MCF 10A (cell line): ENCODE data around the gene EHBP1. TPM values are rescaled to one million over a fixed set of nuclear protein-coding genes. Genes with fewer than 3 reads are reported as not detected.
"Not testable (repeated sequence)": the region's sequence is repeated elsewhere in the genome, so short reads cannot be mapped to it uniquely, and the experiment has no call there.

Experiments
- BruUV-seq: library from RNA; stranded (reverse); fragments of 400-500 nt; replicated peaks from 2 replicates; lab custom pipeline; 2021; lab: Mats Ljungman, UMichigan
- CTCF ChIA-PET: fragments of 300-600 bp; sonication (Branson Sonifier 250); formaldehyde crosslinking; extraction: SDS; loops from one replicate; lab custom pipeline; 2021; ENCODE audit warnings: antibody characterized with exemption, inconsistent platforms; lab: Yijun Ruan, JAX
- POLR2A ChIA-PET: fragments of 300-600, 350-650 bp; sonication (Branson Sonifier 250); formaldehyde crosslinking; extraction: SDS; loops from one replicate; lab custom pipeline; 2020; ENCODE audit warnings: antibody characterized with exemption, inconsistent platforms; lab: Yijun Ruan, JAX
- DNase-seq: peaks from one replicate; pipeline ENCODE4 v3.0.0-alpha.2; 2018; ENCODE audit not compliant: unreplicated experiment
- H3K27ac Mint-ChIP-seq: one replicate; pipeline ENCODE4 v1.8.0; 2022; ENCODE audit warnings: mild to moderate bottlenecking, low read depth, mixed read lengths; ENCODE audit not compliant: unreplicated experiment
- H3K27me3 Mint-ChIP-seq: one replicate; pipeline ENCODE4 v1.8.0; 2022; ENCODE audit warnings: mixed read lengths; ENCODE audit not compliant: insufficient read depth, unreplicated experiment
- H3K36me3 Mint-ChIP-seq: one replicate; pipeline ENCODE4 v1.8.0; 2022; ENCODE audit warnings: mild to moderate bottlenecking, moderate library complexity, mixed read lengths; ENCODE audit not compliant: insufficient read depth, unreplicated experiment
- H3K4me1 Mint-ChIP-seq: one replicate; pipeline ENCODE4 v1.8.0; 2022; ENCODE audit warnings: mixed read lengths; ENCODE audit not compliant: insufficient read depth, unreplicated experiment
- H3K4me3 Mint-ChIP-seq: one replicate; pipeline ENCODE4 v1.8.0; 2022; ENCODE audit warnings: mild to moderate bottlenecking, moderate library complexity, mixed read lengths; ENCODE audit not compliant: unreplicated experiment
- H3K9me3 Mint-ChIP-seq: one replicate; pipeline ENCODE4 v1.8.0; 2022; ENCODE audit warnings: mixed read lengths; ENCODE audit not compliant: unreplicated experiment
- CTCF ChIP-seq: fragments of 200-600 bp; IDR thresholded peaks from one replicate; pipeline ENCODE4 v1.8.0; 2022; ENCODE audit warnings: antibody characterized with exemption, mild to moderate bottlenecking; ENCODE audit not compliant: unreplicated experiment
- intact Hi-C: fragments of 100-400 bp; cut with micrococcal nuclease; formaldehyde crosslinking; loops from 2 replicates; pipeline ENCODE4 v1.14.1; 2022
- total RNA-seq: library from RNA; stranded (reverse); gene quantifications from 2 replicates; pipeline ENCODE4 v1.2.3, GENCODE V29; 2022

EHBP1 gene
- total RNA-seq, 1 experiment from 2014 or later, result 81.2 TPM

- peaks cover 4% of the 10 kb centered on the region for H3K4me1 Mint-ChIP-seq
- no peaks in the 10 kb centered on the region for H3K9me3 Mint-ChIP-seq
- TF ChIP-seq CTCF, result no peak
- BruUV-seq, result no TSS peak
- H3K27me3 Mint-ChIP-seq, result no peaks in the 10 kb centered on the region
- no peak for DNase-seq
- H3K27ac Mint-ChIP-seq, result no peak overlapping the region
- H3K4me3 Mint-ChIP-seq, result no peak overlapping the region
- ChIA-PET CTCF (no interaction called here), POLR2A (interaction anchor here (1.0 kb wide), 1 partner anchor 169 kb away, joined by 3 read pairs; no protein-coding TSS in a partner anchor)
- H3K36me3 Mint-ChIP-seq, result peaks cover 5% of the 10 kb centered on the region
- intact Hi-C loops, result no loop called here
Measured at GRCh38 chr2:62747169-62747568, 41.7 kb downstream of the EHBP1 start.

- Mint-ChIP-seq H3K27me3 (no peaks in the 10 kb centered on the region), H3K36me3 (peaks cover 5% of the 10 kb centered on the region), H3K4me3 (no peak overlapping the region), H3K9me3 (no peaks in the 10 kb centered on the region), H3K27ac (no peak overlapping the region), H3K4me1 (no peaks in the 10 kb centered on the region)
- POLR2A ChIA-PET, result no interaction called here
- CTCF ChIA-PET, result no interaction called here
- intact Hi-C loops, result no loop called here
- BruUV-seq, result no TSS peak
- DNase-seq, result no peak
- TF ChIP-seq CTCF, result no peak
Measured at GRCh38 chr2:62747876-62748275, 42.4 kb downstream of the EHBP1 start.

- DNase-seq, H3K27ac Mint-ChIP-seq, H3K9me3 Mint-ChIP-seq, H3K4me3 Mint-ChIP-seq, H3K27me3 Mint-ChIP-seq, H3K4me1 Mint-ChIP-seq, intact Hi-C loops, CTCF ChIA-PET, BruUV-seq: not testable (repeated sequence)
- peaks cover 12% of the 10 kb centered on the region for H3K36me3 Mint-ChIP-seq
- POLR2A ChIA-PET, result interaction anchor here (0.6 kb wide), 1 partner anchor 18 kb away, joined by 3 read pairs; no protein-coding TSS in a partner anchor
Measured at GRCh38 chr2:62749111-62749510, 43.6 kb downstream of the EHBP1 start.

- Mint-ChIP-seq H3K27ac (no peak overlapping the region), H3K9me3 (no peaks in the 10 kb centered on the region)
Measured at GRCh38 chr2:62757029-62757428, 51.5 kb downstream of the EHBP1 start.

More at GRCh38 chr2:62757029-62757428, 51.5 kb downstream of the EHBP1 start:
- no peaks in the 10 kb centered on the region for H3K27me3 Mint-ChIP-seq
- CTCF ChIA-PET, result interaction anchor here (1.1 kb wide), 1 partner anchor 19 kb away, joined by 3 read pairs; no protein-coding TSS in a partner anchor
- no TSS peak for BruUV-seq
- intact Hi-C loops, result no loop called here
- no peak for TF ChIP-seq CTCF
- peaks cover 7% of the 10 kb centered on the region for H3K4me1 Mint-ChIP-seq
- H3K4me3 Mint-ChIP-seq, result no peak overlapping the region
- POLR2A ChIA-PET, result interaction anchor here (0.5 to 1.0 kb wide), 2 partner anchors 302 to 849 kb away, joined by 3 read pairs; no protein-coding TSS in a partner anchor
- DNase-seq, result no peak
- H3K36me3 Mint-ChIP-seq, result peaks cover 19% of the 10 kb centered on the region
